HG03139 (cell line): ENCODE data around the gene STRN.

Source experiments
- ATAC-seq: cut with Tn5 transposase; IDR thresholded peaks from one replicate; pipeline ENCODE4 v1.9.1; 2021; ENCODE audit not compliant: unreplicated experiment

The STRN gene

GRCh38 chr2:36800381-36800780, 166.0 kb downstream of the STRN start:
- no peak for ATAC-seq

GRCh38 chr2:36798724-36799123, 167.6 kb downstream of the STRN start:
- ATAC-seq, result no peak

- no peak for ATAC-seq
These were observed 168.8 kb downstream of the STRN start for GRCh38 chr2:36797324-36798070.
